Natural killer cell (primary cell): Measurements from ENCODE around the gene PTK7. TPM values are rescaled to one million over a fixed set of nuclear protein-coding genes. Genes with fewer than 3 reads are reported as not detected.

Source experiments
- ATAC-seq, 3 donors: fragments of 150-1000 bp in 2 of 3; fragments of 200-7000 bp in 1 of 3; cut with Tn5 transposase; 1 replicate in 1 of 3; 2 replicates in 2 of 3; pipeline ENCODE4 v1.10.0; 2021; ENCODE audit warnings: mild to moderate bottlenecking in 2 of 3, moderate library complexity in 2 of 3
- DNase-seq, 2 donors: peaks; one replicate each; pipeline versions ENCODE4 v3.0.0 to v3.0.0-alpha.2; 2013 to 2021; ENCODE audit warnings: mixed read lengths in 1 of 2
- H3K27ac ChIP-seq: one replicate; pipeline ENCODE4 v1.5.1; 2013; ENCODE audit warnings: mild to moderate bottlenecking, low read length
- H3K27me3 ChIP-seq: one replicate; pipeline ENCODE4 v1.6.1; 2013; ENCODE audit warnings: low read length; ENCODE audit not compliant: control insufficient read depth, insufficient read depth
- H3K36me3 ChIP-seq: one replicate; pipeline ENCODE4 v1.6.1; 2013; ENCODE audit warnings: low read length; ENCODE audit not compliant: control insufficient read depth, insufficient read depth
- H3K4me1 ChIP-seq: one replicate; pipeline ENCODE4 v1.6.1; 2013; ENCODE audit warnings: low read length; ENCODE audit not compliant: control insufficient read depth, insufficient read depth
- H3K4me3 ChIP-seq: one replicate; pipeline ENCODE4 v1.5.1; 2013; ENCODE audit warnings: low read length
- H3K9me3 ChIP-seq: one replicate; pipeline ENCODE4 v1.6.1; 2013; ENCODE audit warnings: low read length; ENCODE audit not compliant: control insufficient read depth, insufficient read depth
- H3K27ac Mint-ChIP-seq, 2 donors: one replicate each; pipeline ENCODE4 v1.8.0; 2022; ENCODE audit warnings: mild to moderate bottlenecking in 2 of 2, mixed read lengths in 2 of 2, moderate library complexity in 1 of 2
- H3K27me3 Mint-ChIP-seq, 2 donors: one replicate each; pipeline ENCODE4 v1.8.0; 2022; ENCODE audit warnings: low read depth in 2 of 2, mixed read lengths in 2 of 2
- H3K36me3 Mint-ChIP-seq: one replicate; pipeline ENCODE4 v1.8.0; 2022; ENCODE audit warnings: mixed read lengths
- H3K4me1 Mint-ChIP-seq, 2 donors: one replicate each; pipeline ENCODE4 v1.8.0; 2022; ENCODE audit warnings: mixed read lengths in 2 of 2
- H3K4me3 Mint-ChIP-seq: one replicate; pipeline ENCODE4 v1.8.0; 2022; ENCODE audit warnings: mild to moderate bottlenecking, moderate library complexity, mixed read lengths
- H3K9me3 Mint-ChIP-seq, 2 donors: one replicate each; pipeline ENCODE4 v1.8.0; 2022; ENCODE audit warnings: mixed read lengths in 2 of 2
- CTCF ChIP-seq: fragments of 200-600 bp; IDR thresholded peaks from one replicate; pipeline ENCODE4 v1.8.0; 2022; ENCODE audit warnings: antibody characterized with exemption
- WGBS: methylation state at CpG from one replicate; pipeline ENCODE4 v1.1.7; 2013; ENCODE audit warnings: missing lambda C conversion rate; ENCODE audit not compliant: insufficient coverage; 5-methylcytosine and 5-hydroxymethylcytosine counted together
- intact Hi-C: fragments of 100-400 bp; cut with micrococcal nuclease; formaldehyde crosslinking; loops from one replicate; pipeline ENCODE4 v1.14.2; 2022
- total RNA-seq, 4 donors: library from RNA; stranded (reverse); fragments of 120-200 nt in 1 of 4; gene quantifications; one replicate each; pipeline versions ENCODE4 v1.2.3 to v1.2.4, GENCODE V29; 2013 to 2022

Gene PTK7
- total RNA-seq, 3 donors from 2014 or later (not counting 1 experiment from before 2014, with no cell fraction given): 1.7 to 5.6 (median 2.8) TPM

GRCh38 chr6:43089467-43089866 is 13.4 kb downstream of the PTK7 start:
- TF ChIP-seq CTCF: no peak
- no peak overlapping the region for H3K27ac ChIP-seq
- 90% methylated on average over 2 of the region's 4 CpGs for WGBS

GRCh38 chr6:43089874-43090558 is 13.9 kb downstream of the PTK7 start:
- no peak overlapping the region for H3K27ac Mint-ChIP-seq
- no peak for ATAC-seq
- H3K27me3 Mint-ChIP-seq: no peaks in the 10 kb centered on the region

More at GRCh38 chr6:43089467-43089866, 13.4 kb downstream of the PTK7 start:
- no peaks in the 10 kb centered on the region for H3K9me3 Mint-ChIP-seq
- Histone ChIP-seq H3K4me3 (no peak overlapping the region), H3K27me3 (no peaks in the 10 kb centered on the region), H3K36me3 (no peaks in the 10 kb centered on the region), H3K9me3 (no peaks in the 10 kb centered on the region), H3K4me1 (no peaks in the 10 kb centered on the region)
- H3K4me1 Mint-ChIP-seq: peaks cover 0 to 8% of the 10 kb centered on the region in 2 donors
- intact Hi-C loops: no loop called here
- no peak for DNase-seq
- H3K36me3 Mint-ChIP-seq: no peaks in the 10 kb centered on the region
- no peak overlapping the region for H3K4me3 Mint-ChIP-seq
- ATAC-seq: no peak
- no peak overlapping the region for H3K27ac Mint-ChIP-seq
- no peaks in the 10 kb centered on the region for H3K27me3 Mint-ChIP-seq

DNA sequence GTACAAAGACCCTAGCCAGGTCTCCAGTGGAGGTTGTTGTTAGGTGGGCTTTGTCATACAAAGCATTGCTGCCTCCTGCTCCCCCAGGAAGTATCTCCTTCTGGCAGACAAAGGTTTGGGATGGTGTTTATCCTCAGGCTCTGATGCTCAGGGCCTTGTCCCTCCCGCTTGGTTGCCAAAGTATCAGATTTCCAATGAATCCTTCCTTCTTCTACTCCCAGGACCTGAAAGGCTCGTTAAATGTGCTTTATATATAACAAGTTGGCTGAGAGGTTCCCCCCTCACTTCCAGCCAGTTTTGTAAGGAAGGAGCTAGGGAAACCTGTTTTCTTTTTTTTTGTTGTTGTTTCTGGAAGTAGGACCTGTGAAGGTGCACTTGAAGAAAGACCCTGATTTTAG is 14.4 kb downstream of the PTK7 start:
- H3K27ac Mint-ChIP-seq: no peak overlapping the region
- Histone ChIP-seq H3K27ac (no peak overlapping the region), H3K36me3 (no peaks in the 10 kb centered on the region), H3K4me1 (no peaks in the 10 kb centered on the region), H3K27me3 (no peaks in the 10 kb centered on the region), H3K9me3 (no peaks in the 10 kb centered on the region), H3K4me3 (no peak overlapping the region)
- DNase-seq: no peak
- H3K9me3 Mint-ChIP-seq: no peaks in the 10 kb centered on the region
- H3K27me3 Mint-ChIP-seq: no peaks in the 10 kb centered on the region
- no peaks in the 10 kb centered on the region for H3K36me3 Mint-ChIP-seq
- no peak overlapping the region for H3K4me3 Mint-ChIP-seq
- intact Hi-C loops: no loop called here
- no peak for ATAC-seq
- no peak for TF ChIP-seq CTCF
- no CpG with 5 or more reads among the region's 2 CpGs for WGBS
- peaks cover 0 to 8% of the 10 kb centered on the region in 2 donors for H3K4me1 Mint-ChIP-seq

More at GRCh38 chr6:43089874-43090558, 13.9 kb downstream of the PTK7 start:
- no peak for TF ChIP-seq CTCF
- no peaks in the 10 kb centered on the region for H3K36me3 Mint-ChIP-seq
- no peaks in the 10 kb centered on the region for H3K9me3 Mint-ChIP-seq
- WGBS: 88% methylated on average over 8 of the region's 8 CpGs
- intact Hi-C loops: no loop called here
- no peak for DNase-seq
- no peaks in the 10 kb centered on the region for H3K4me1 ChIP-seq
- no peak overlapping the region for H3K4me3 ChIP-seq
- H3K4me1 Mint-ChIP-seq: peaks cover 0 to 8% of the 10 kb centered on the region in 2 donors
- H3K4me3 Mint-ChIP-seq: no peak overlapping the region
- no peaks in the 10 kb centered on the region for H3K27me3 ChIP-seq
- H3K36me3 ChIP-seq: no peaks in the 10 kb centered on the region
- no peaks in the 10 kb centered on the region for H3K9me3 ChIP-seq
- H3K27ac ChIP-seq: no peak overlapping the region

GRCh38 chr6:43091020-43091419 is 14.9 kb downstream of the PTK7 start:
- intact Hi-C loops: no loop called here
- Mint-ChIP-seq H3K27me3 (no peaks in the 10 kb centered on the region), H3K36me3 (no peaks in the 10 kb centered on the region), H3K27ac (no peak overlapping the region), H3K4me1 (peaks cover 0 to 8% of the 10 kb centered on the region in 2 donors), H3K4me3 (no peak overlapping the region), H3K9me3 (no peaks in the 10 kb centered on the region)
- TF ChIP-seq CTCF: no peak
- 75% methylated on average over 4 of the region's 5 CpGs for WGBS
- no peak overlapping the region for H3K27ac ChIP-seq
- H3K9me3 ChIP-seq: no peaks in the 10 kb centered on the region
- ATAC-seq (no peak), DNase-seq (no peak)
- H3K36me3 ChIP-seq: no peaks in the 10 kb centered on the region
- no peaks in the 10 kb centered on the region for H3K27me3 ChIP-seq
- no peak overlapping the region for H3K4me3 ChIP-seq
- no peaks in the 10 kb centered on the region for H3K4me1 ChIP-seq
